Stimulated activated CD4-positive, alpha-beta T cell treated with anti-CD3 and anti-CD28 coated beads, Interleukin-1b, Interleukin-23, amount 100 ng/mL, for 48 hours (primary cell): ENCODE measurements around the gene SND1.

Experiments used
- DNase-seq: peaks from one replicate; pipeline ENCODE4 v3.0.0-alpha.2; 2020

The SND1 gene

GRCh38 chr7:127979113-127979727 lies 327.2 kb downstream of the SND1 start:
- DNase-seq: no peak

- no peak for DNase-seq
Measured at GRCh38 chr7:127979728-127980126, 327.7 kb downstream of the SND1 start.

GRCh38 chr7:127980901-127981300 lies 328.9 kb downstream of the SND1 start:
- DNase-seq: no peak

GRCh38 chr7:127981965-127982364 lies 330.0 kb downstream of the SND1 start:
- DNase-seq: no peak

GRCh38 chr7:127983804-127984332 lies 331.9 kb downstream of the SND1 start:
- DNase-seq: no peak

GRCh38 chr7:127986581-127987521 lies 334.9 kb downstream of the SND1 start:
- DNase-seq: no peak

GRCh38 chr7:127988751-127989150 lies 336.8 kb downstream of the SND1 start:
- no peak for DNase-seq

GRCh38 chr7:127993317-127993716 lies 341.3 kb downstream of the SND1 start:
- DNase-seq: no peak

GRCh38 chr7:127993987-127994386 lies 342.0 kb downstream of the SND1 start:
- DNase-seq: no peak

GRCh38 chr7:127995156-127995880 lies 343.3 kb downstream of the SND1 start:
- no peak for DNase-seq

- DNase-seq: no peak
Measured at GRCh38 chr7:127995881-127996215, 343.9 kb downstream of the SND1 start.

GRCh38 chr7:127996253-127997071 lies 344.5 kb downstream of the SND1 start:
- no peak for DNase-seq

- DNase-seq: no peak
Measured at GRCh38 chr7:127997226-127997922, 345.4 kb downstream of the SND1 start.

GRCh38 chr7:127998671-127999070 lies 346.7 kb downstream of the SND1 start:
- DNase-seq: no peak

- no peak for DNase-seq
Measured at GRCh38 chr7:128000048-128000447, 348.1 kb downstream of the SND1 start.

GRCh38 chr7:128000854-128001265 lies 348.9 kb downstream of the SND1 start:
- DNase-seq: no peak

GRCh38 chr7:128003167-128003566 lies 351.2 kb downstream of the SND1 start:
- DNase-seq: no peak

GRCh38 chr7:128003787-128004186 lies 351.8 kb downstream of the SND1 start:
- DNase-seq: no peak

GRCh38 chr7:128004623-128005022 lies 352.6 kb downstream of the SND1 start:
- DNase-seq: no peak

- DNase-seq: no peak
Measured at GRCh38 chr7:128005117-128005516, 353.1 kb downstream of the SND1 start.

- no peak for DNase-seq
Measured at GRCh38 chr7:128005759-128006159, 353.8 kb downstream of the SND1 start.
